GM12872 (cell line): ENCODE measurements around the gene FAM222B.

Experiments used
- CTCF ChIP-seq: IDR thresholded peaks from 3 replicates; pipeline ENCODE4 v1.5.1; 2011; ENCODE audit warnings: low read depth, mild to moderate bottlenecking, low read length, moderate library complexity; ENCODE audit not compliant: insufficient read depth

FAM222B gene

GRCh38 chr17:28744104-28744971 is 98.3 kb downstream of the FAM222B start:
- TF ChIP-seq CTCF: no peak

GRCh38 chr17:28743243-28744103 is 99.1 kb downstream of the FAM222B start, which contains the start of gene TRAF4:
TRAF4 (plus strand) TSS chr17:28744011; CDS start chr17:28744113, 102 bp downstream.
- TF ChIP-seq CTCF: no peak

GRCh38 chr17:28741358-28742349 is 100.9 kb downstream of the FAM222B start:
- no peak for TF ChIP-seq CTCF

GRCh38 chr17:28740406-28741357 is 101.9 kb downstream of the FAM222B start:
- TF ChIP-seq CTCF: no peak

GRCh38 chr17:28738680-28739384 is 103.8 kb downstream of the FAM222B start:
- no peak for TF ChIP-seq CTCF
